Prostate gland (tissue), 2 donors: ENCODE measurements around the gene POLR3GL. TPM values are rescaled to one million over a fixed set of nuclear protein-coding genes. Genes with fewer than 3 reads are reported as not detected.

Source experiments
- DNase-seq: peaks from one replicate; pipeline ENCODE4 v3.0.0-alpha.2; 2019; ENCODE audit warnings: low spot score
- H3K27ac ChIP-seq, 2 donors: fragments of 200-600 bp; sonication (generic); 2 replicates each; pipeline ENCODE4 v1.5.1; 2017 to 2019
- H3K27me3 ChIP-seq: fragments of 200-600 bp; sonication (generic); replicated peaks from 2 replicates; pipeline ENCODE4 v1.5.1; 2019; ENCODE audit not compliant: insufficient read depth
- H3K36me3 ChIP-seq, 2 donors: fragments of 200-600 bp; sonication (generic); 1 replicate in 1 of 2; 2 replicates in 1 of 2; pipeline versions ENCODE4 v1.5.1 to v1.8.1; 2017 to 2019
- H3K4me1 ChIP-seq: fragments of 200-600 bp; sonication (generic); replicated peaks from 2 replicates; pipeline ENCODE4 v1.5.1; 2019
- H3K4me3 ChIP-seq, 2 donors: fragments of 200-600 bp; sonication (generic); 2 replicates each; pipeline ENCODE4 v1.5.1; 2017 to 2019
- H3K9me3 ChIP-seq: fragments of 200-600 bp; sonication (generic); 2 replicates; pipeline ENCODE4 v1.5.1; 2017
- POLR2A ChIP-seq: fragments of 450-650 bp; IDR thresholded peaks from one replicate; pipeline ENCODE4 v1.6.1; 2016; ENCODE audit warnings: antibody characterized with exemption, mild to moderate bottlenecking
- POLR2AphosphoS5 ChIP-seq: sonication (generic); formaldehyde crosslinking; IDR thresholded peaks from one replicate; pipeline ENCODE4 v1.6.1; 2017; ENCODE audit warnings: antibody characterized with exemption
- WGBS: methylation state at CpG from one replicate; pipeline ENCODE4 v1.1.5; 2018; 5-methylcytosine and 5-hydroxymethylcytosine counted together
- intact Hi-C: fragments of 100-400 bp; cut with DNase I; formaldehyde crosslinking; loops from one replicate; pipeline ENCODE4 v1.14.2; 2022
- total RNA-seq, 2 donors: library from RNA; depleted of rRNA; stranded (reverse); fragments of >200 nt; gene quantifications; one replicate each; pipeline ENCODE4 v1.1.0, GENCODE V29; 2016
- TF ChIP-seq, protein P1 (sequence below), 4 experiments: fragments of 200-600 bp in 2 of 4; fragments of 450-650 bp in 2 of 4; sonication (generic) in 2 of 4; IDR thresholded peaks; 1 replicate in 3 of 4; 2 replicates in 1 of 4; pipeline ENCODE4 v1.5.1; 2016 to 2019; ENCODE audit warnings: antibody characterized with exemption in 4 of 4, mild to moderate bottlenecking in 2 of 4, moderate library complexity in 2 of 4

The POLR3GL gene
- total RNA-seq, 2 donors from 2014 or later, result 20.3 to 23.2 TPM

DNA sequence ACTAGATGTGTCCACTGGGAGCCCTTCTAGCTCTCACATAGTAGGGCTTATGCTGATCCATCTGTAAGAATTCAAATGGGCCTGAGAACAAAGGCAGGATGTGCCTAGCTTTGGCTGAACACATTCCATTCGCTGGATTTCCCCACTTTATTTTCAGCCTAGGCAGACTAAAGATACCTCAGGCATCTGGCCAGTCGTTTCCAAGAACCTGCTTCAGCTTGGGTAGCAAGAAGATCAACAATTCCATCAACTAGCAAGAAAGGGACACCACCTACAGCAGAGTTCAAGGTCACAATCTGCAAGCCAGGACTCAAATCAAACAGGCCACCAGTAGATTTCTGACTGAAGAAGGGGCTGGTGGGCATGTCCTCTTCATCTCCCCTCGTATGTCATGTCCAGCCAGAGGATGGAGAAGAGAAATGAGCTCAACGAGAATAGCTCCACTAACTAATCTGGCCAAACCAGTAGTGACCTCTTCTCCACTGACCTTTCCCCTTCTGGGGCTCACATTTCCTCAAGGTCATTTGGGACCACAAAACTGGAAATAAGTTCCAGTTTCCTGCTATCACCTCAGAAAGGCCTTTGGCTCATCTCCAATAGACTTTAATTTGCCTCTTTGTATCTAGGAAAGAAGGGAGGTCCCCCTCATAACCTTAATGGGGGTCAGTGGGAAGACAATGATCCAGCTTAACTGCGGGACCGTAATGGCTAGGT, 17.7 kb downstream of the POLR3GL start:
- H3K36me3 ChIP-seq, result no peaks in the 10 kb centered on the region
- 76% methylated on average over 6 of the region's 6 CpGs for WGBS
- H3K4me1 ChIP-seq, result peaks cover 17% of the 10 kb centered on the region
- peak overlapping the region; percentile 41 to 44 for H3K27ac ChIP-seq
- H3K27me3 ChIP-seq, result no peaks in the 10 kb centered on the region
- no peak for DNase-seq
- intact Hi-C loops, result no loop called here
- no peaks in the 10 kb centered on the region for H3K9me3 ChIP-seq
- TF ChIP-seq, protein P1, sequence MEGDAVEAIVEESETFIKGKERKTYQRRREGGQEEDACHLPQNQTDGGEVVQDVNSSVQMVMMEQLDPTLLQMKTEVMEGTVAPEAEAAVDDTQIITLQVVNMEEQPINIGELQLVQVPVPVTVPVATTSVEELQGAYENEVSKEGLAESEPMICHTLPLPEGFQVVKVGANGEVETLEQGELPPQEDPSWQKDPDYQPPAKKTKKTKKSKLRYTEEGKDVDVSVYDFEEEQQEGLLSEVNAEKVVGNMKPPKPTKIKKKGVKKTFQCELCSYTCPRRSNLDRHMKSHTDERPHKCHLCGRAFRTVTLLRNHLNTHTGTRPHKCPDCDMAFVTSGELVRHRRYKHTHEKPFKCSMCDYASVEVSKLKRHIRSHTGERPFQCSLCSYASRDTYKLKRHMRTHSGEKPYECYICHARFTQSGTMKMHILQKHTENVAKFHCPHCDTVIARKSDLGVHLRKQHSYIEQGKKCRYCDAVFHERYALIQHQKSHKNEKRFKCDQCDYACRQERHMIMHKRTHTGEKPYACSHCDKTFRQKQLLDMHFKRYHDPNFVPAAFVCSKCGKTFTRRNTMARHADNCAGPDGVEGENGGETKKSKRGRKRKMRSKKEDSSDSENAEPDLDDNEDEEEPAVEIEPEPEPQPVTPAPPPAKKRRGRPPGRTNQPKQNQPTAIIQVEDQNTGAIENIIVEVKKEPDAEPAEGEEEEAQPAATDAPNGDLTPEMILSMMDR (IDR thresholded peaks at IDR 0.05), result no peak
- TF ChIP-seq POLR2A, result no peak
- TF ChIP-seq POLR2AphosphoS5, result peak; percentile 23
- H3K4me3 ChIP-seq, result no peak overlapping the region

DNA sequence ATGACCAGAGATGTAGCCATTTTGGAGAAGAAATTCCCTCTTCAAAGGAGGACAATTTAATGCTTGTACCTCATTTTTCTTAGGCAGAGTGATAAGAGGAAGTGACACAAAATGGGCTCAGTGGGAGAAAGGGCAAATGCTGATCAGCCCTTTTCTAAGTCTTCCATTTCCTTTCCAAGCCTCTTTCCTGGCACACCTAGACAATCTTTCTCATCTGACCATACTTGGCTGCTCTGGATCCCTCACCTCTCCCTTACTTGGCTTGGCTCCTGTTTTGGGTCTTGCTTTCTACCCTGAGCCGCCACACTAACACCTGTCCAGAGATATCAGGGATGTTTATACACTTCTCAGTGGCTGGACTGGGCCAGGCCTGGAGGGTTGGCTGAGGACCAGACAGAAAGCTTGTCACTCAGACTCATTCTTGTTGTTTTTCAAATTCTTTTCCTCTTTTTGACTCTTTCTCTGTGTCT, 18.8 kb downstream of the POLR3GL start:
- 57% methylated on average over 1 of the region's 1 CpG for WGBS
- no peak for DNase-seq

DNA sequence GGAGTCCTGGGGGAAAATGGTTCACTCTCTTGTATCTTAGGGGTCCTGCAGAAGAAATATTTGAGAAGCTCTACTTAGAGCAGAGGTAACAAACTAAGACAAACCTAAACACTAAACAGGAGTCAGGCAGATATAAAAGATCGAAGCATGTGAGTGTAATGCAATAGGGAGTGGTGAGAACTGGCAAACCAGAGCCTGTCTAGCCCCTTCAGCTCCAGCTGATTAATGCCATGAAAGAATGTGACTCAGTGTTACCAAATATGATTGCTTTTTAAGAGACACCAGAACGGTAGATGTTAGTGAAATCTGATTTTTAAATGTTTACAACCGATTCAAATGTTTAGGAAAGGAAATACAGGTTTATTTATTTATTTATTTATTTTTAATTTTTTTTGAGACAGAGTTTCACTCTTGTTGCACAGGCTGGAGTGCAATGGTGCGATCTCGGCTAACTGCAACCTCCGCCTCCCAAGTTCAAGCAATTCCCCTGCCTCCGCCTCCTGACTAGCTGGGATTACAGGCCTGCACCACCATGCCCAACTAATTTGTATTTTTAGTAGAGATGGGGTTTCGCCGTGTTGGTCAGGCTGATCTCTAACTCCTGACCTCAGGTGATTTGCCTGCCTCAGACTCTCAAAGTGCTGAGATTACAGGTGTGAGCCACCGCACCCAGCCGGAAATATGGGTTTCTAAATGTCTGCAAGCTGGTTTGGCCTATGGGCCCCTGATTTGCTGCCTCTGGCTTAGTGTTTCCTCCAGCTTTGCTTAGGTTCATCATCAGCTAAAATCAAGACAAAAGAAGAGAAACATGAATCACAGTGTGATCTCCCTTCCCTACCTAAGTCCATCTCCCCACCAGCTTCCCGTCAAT, 19.7 kb downstream of the POLR3GL start:
- Histone ChIP-seq H3K36me3 (no peaks in the 10 kb centered on the region), H3K4me3 (no peak overlapping the region), H3K27ac (peak overlapping the region; percentile 68 to 70), H3K9me3 (no peaks in the 10 kb centered on the region), H3K4me1 (peaks cover 3% of the 10 kb centered on the region), H3K27me3 (no peaks in the 10 kb centered on the region)
- WGBS, result 94% methylated on average over 12 of the region's 12 CpGs
- intact Hi-C loops, result no loop called here
- TF ChIP-seq POLR2AphosphoS5, result no peak
- TF ChIP-seq, protein P1 (IDR thresholded peaks at IDR 0.05), result no peak
- no peak for TF ChIP-seq POLR2A
- DNase-seq, result no peak

More for the DNA sequence above, 18.8 kb downstream of the POLR3GL start:
- H3K27ac ChIP-seq, result peak overlapping the region; percentile 41 to 44
- H3K36me3 ChIP-seq, result no peaks in the 10 kb centered on the region
- no peak overlapping the region for H3K4me3 ChIP-seq
- H3K4me1 ChIP-seq, result peaks cover 9% of the 10 kb centered on the region
- intact Hi-C loops, result no loop called here
- no peaks in the 10 kb centered on the region for H3K27me3 ChIP-seq
- no peaks in the 10 kb centered on the region for H3K9me3 ChIP-seq
- TF ChIP-seq POLR2AphosphoS5, result peak; percentile 41
- no peak for TF ChIP-seq POLR2A
- TF ChIP-seq, protein P1 (IDR thresholded peaks at IDR 0.05), result no peak

DNA sequence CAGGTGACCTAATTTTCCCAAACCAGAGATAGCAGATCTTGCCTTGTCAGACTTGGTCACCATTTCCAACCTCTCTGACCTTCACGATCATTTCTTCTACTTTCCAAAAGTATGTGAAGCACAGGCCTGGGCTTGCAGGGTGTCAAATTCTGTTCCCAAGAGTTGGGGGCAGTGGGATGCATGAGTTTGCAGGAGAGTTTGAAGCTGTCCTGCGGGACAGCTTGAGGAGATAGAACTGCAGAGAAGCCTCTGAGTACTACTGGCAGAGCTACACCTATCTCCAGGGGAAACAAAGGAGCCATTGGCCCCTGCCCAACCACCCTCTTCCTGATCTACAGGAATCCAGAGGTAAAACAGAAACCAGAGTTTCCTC, 20.6 kb downstream of the POLR3GL start:
- H3K4me3 ChIP-seq, result no peak overlapping the region
- 33% methylated on average over 2 of the region's 2 CpGs for WGBS
- TF ChIP-seq POLR2AphosphoS5 (peak; percentile 44), POLR2A (no peak)
- peak overlapping the region; percentile 68 to 70 for H3K27ac ChIP-seq
- no peaks in the 10 kb centered on the region for H3K27me3 ChIP-seq
- intact Hi-C loops, result no loop called here
- no peaks in the 10 kb centered on the region for H3K36me3 ChIP-seq
- no peak for DNase-seq
- H3K9me3 ChIP-seq, result no peaks in the 10 kb centered on the region
- H3K4me1 ChIP-seq, result no peaks in the 10 kb centered on the region
